ENCODE data around the gene CD55.

DNA sequence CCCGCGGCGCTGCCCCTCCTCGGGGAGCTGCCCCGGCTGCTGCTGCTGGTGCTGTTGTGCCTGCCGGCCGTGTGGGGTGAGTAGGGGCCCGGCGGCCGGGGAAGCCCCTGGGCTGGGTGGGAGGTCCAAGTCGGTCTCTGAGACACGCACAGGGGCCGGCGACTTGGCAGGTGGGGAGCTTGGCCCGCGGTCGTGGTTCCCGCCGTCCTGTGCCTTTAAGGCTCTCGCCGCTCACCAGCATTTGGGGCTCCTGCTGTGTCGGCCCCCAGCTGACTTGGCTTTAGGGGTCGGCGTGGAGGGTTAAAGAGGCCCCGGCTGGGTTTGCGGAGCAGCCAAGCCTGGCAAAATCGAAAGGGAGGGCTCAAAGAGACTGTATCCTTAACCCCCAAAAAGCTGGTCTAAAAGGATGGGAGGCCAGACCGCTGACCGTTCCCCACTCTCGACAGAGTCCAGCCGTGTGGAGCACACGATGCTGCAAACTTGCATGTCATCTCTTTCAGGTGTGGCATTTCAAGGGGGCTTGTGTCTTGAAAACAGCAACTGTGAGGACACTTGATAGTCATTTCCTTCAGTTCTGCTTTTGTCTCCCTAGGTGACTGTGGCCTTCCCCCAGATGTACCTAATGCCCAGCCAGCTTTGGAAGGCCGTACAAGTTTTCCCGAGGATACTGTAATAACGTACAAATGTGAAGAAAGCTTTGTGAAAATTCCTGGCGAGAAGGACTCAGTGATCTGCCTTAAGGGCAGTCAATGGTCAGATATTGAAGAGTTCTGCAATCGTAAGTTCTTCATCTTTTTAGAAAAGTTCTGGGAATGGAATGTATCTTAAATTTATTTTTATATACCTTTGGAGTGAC is 540 bp downstream of the CD55 start:
- TF ChIP-seq, protein P1, sequence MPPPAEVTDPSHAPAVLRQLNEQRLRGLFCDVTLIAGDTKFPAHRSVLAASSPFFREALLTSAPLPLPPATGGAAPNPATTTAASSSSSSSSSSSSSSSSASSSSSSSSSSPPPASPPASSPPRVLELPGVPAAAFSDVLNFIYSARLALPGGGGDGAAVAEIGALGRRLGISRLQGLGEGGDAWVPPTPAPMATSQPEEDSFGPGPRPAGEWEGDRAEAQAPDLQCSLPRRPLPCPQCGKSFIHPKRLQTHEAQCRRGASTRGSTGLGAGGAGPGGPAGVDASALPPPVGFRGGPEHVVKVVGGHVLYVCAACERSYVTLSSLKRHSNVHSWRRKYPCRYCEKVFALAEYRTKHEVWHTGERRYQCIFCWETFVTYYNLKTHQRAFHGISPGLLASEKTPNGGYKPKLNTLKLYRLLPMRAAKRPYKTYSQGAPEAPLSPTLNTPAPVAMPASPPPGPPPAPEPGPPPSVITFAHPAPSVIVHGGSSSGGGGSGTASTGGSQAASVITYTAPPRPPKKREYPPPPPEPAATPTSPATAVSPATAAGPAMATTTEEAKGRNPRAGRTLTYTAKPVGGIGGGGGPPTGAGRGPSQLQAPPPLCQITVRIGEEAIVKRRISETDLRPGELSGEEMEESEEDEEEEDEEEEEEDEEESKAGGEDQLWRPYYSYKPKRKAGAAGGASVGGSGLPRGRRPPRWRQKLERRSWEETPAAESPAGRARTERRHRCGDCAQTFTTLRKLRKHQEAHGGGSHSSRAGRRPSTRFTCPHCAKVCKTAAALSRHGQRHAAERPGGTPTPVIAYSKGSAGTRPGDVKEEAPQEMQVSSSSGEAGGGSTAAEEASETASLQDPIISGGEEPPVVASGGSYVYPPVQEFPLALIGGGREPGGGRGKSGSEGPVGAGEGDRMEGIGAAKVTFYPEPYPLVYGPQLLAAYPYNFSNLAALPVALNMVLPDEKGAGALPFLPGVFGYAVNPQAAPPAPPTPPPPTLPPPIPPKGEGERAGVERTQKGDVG (CRISPR knock-in tag; IDR thresholded peaks at IDR 0.05; ENCODE audit: borderline replicate concordance), result no peak
- TF ChIP-seq, protein P2, sequence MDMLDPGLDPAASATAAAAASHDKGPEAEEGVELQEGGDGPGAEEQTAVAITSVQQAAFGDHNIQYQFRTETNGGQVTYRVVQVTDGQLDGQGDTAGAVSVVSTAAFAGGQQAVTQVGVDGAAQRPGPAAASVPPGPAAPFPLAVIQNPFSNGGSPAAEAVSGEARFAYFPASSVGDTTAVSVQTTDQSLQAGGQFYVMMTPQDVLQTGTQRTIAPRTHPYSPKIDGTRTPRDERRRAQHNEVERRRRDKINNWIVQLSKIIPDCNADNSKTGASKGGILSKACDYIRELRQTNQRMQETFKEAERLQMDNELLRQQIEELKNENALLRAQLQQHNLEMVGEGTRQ (IDR thresholded peaks at IDR 0.05; ENCODE audit: low read depth, low read length), result no peak
- TF ChIP-seq, protein P2 (CRISPR knock-in tag; IDR thresholded peaks at IDR 0.05; ENCODE audit: borderline replicate concordance), result no peak
- no peak for TF ChIP-seq NFE2L1 (CRISPR knock-in tag; IDR thresholded peaks at IDR 0.05; ENCODE audit: borderline replicate concordance)
- TF ChIP-seq JUND (CRISPR knock-in tag; IDR thresholded peaks at IDR 0.05), result no peak
- TF ChIP-seq GABPA (IDR thresholded peaks at IDR 0.05; ENCODE audit: low read depth, low read length), result no peak
- no peak for TF ChIP-seq GABPA (CRISPR knock-in tag; IDR thresholded peaks at IDR 0.05; ENCODE audit: low read depth)
